HG02571 (cell line): ENCODE measurements around the gene CEP131.
A peak's percentile ranks its signal among the peaks of the same experiment; 100 is the strongest.

Experiments
- ATAC-seq: cut with Tn5 transposase; IDR thresholded peaks from one replicate; pipeline ENCODE4 v1.9.1; 2021; ENCODE audit warnings: mild to moderate bottlenecking, moderate library complexity; ENCODE audit not compliant: unreplicated experiment

Gene CEP131

GRCh38 chr17:81222906-81223761 is at the start of gene CEP131:
TSS of gene CEP131 (minus strand) at chr17:81222965. CDS start at chr17:81220056, 2,909 bp downstream.
- ATAC-seq = peak; percentile 93

GRCh38 chr17:81271226-81271625 is 48.5 kb upstream of the CEP131 start:
- ATAC-seq = no peak

- no peak for ATAC-seq
Measured at GRCh38 chr17:81270279-81270678, 47.5 kb upstream of the CEP131 start.

- no peak for ATAC-seq
Measured at GRCh38 chr17:81267390-81268067, 44.8 kb upstream of the CEP131 start.

DNA sequence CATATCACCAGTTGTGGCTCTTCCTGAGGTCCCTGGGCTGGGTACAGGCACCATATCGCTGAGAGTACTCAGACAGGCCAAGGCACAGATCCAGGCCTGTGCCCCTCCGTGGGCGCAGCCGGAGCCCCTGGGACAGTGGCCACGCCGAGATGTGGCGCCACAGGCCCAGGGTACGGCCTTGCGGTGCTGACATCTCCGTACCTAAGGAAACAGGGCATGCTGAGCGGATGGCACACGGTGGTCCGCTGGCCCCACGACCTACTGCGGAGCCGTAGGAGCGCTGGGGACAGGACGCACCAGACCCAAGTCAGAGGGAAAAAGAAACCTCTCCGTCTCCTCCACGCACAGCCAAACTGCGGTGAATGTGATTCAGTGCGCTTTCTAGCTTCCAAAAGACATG is 42.8 kb upstream of the CEP131 start:
- no peak for ATAC-seq

DNA sequence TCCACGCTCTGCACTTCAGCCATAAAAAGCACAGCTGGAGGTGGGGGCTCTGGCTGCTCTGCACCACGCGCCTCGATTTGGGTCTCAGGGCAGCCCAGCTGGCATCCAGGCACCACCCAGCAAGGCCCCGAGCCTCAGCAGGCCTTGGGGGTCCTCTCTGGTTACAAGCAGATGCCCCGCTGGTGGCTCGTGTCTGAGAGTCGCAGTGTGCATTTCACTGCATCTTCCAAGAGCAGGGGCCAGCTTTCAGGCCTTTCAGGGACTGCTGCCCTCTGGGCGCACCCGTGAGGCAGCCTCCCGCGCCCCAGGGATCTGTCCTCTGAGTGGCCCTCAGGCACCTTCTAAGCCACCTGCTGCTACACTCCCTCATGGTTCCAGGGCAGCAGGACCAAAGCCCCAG is 41.9 kb upstream of the CEP131 start:
- no peak for ATAC-seq

- ATAC-seq = no peak
Measured at GRCh38 chr17:81263371-81264181, 40.8 kb upstream of the CEP131 start.

DNA sequence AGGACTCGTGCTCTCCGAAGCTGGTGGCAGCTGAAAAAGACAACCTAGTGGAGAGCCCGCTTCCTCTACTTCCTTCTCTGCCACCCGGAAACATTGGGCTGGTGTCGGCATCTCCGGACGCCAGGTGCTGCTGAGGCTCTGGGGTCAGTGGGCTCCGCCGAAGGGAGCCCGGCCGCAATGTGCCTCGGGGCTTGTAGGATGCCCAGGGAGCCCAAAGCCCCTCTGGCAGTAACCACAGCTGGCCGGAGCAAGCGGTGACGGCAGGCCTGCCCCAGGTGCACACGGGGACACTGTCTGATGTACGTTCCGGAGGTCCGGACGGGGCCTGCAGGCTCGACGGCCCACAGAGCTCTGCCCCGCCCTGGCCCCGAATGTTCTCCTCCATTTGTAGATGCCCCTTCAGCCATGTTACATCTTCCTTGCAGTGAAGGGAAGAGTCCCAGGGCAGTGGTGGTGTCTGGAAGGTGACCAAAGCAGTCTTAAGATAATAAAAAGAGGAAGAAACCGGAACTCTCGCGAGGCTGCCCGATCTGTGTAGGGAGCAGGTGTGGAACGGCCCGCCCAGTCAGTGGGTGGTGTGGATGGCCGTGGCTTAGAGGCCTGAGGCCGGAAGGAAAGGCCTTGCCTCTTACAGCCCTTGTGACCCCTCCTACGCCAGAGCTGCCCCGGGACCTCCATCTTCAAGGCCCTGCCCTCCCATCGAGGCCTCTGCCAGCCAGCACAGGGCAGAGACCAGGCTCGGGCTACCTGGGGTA is 39.0 kb upstream of the CEP131 start:
- ATAC-seq = no peak

DNA sequence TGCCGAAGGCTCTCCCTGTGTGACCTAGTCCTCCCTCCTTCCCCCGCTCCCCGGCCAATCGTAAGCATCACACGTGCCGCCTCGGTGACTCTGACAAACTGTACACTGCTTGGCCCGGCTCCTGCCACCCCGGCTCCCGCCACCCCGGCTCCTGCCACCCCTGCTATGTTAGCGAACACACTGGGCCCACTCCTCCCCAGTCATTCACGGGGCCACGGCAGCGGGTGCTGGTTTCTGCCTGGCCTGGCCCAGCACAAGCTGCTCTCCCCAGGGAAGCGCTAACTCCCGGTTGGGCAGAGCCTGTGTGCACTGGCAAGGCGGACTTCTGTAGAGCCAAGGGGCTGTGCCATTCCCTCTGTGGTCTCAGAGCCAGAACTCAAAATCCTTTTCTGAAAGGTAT is 38.3 kb upstream of the CEP131 start:
- ATAC-seq = no peak

- ATAC-seq = no peak
Measured at GRCh38 chr17:81260641-81261040, 37.9 kb upstream of the CEP131 start.

DNA sequence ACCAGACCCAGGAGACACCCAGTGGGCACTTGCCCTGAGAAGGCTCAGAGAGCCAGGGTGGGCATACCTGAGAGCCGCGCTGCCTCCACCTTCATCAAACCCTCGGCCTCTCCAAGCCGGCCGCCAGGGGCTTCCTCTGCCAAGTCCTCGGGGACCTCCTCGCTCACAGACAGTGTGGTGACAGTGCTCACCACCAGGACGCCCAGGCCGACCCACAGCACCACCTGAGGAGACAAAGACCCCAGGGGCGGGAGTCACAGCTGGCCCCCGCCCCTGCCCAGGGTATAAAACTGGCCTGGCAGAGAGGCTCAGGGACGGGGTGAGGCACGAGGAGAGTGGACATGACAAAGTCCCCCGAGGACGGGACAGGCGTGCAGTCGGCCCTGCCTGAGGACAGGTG is 37.4 kb upstream of the CEP131 start:
- ATAC-seq = no peak

- ATAC-seq = no peak
Measured at GRCh38 chr17:81259058-81259605, 36.4 kb upstream of the CEP131 start.

- no peak for ATAC-seq
Measured at GRCh38 chr17:81258292-81258691, 35.5 kb upstream of the CEP131 start.

DNA sequence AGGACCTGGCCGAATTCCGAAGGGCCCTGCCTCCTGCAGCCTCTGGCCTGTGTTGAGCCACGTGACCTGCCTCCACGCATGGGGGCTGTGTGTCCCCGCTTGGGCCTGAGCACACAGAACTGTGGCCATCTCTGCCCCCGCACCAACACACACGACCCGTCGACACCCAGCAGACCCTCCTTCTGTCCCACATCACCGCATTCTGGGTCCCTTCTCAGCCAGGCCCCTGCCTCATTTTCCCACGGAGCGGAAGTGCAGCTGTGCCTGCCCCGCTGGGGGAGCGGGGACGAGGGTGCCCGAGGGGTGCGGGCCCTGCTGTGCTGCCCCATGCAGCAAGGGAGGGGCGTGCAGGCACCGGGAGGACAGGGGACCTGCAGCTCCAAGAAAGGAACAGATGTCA is 34.8 kb upstream of the CEP131 start:
- ATAC-seq = no peak

- no peak for ATAC-seq
Measured at GRCh38 chr17:81256616-81257015, 33.9 kb upstream of the CEP131 start.

DNA sequence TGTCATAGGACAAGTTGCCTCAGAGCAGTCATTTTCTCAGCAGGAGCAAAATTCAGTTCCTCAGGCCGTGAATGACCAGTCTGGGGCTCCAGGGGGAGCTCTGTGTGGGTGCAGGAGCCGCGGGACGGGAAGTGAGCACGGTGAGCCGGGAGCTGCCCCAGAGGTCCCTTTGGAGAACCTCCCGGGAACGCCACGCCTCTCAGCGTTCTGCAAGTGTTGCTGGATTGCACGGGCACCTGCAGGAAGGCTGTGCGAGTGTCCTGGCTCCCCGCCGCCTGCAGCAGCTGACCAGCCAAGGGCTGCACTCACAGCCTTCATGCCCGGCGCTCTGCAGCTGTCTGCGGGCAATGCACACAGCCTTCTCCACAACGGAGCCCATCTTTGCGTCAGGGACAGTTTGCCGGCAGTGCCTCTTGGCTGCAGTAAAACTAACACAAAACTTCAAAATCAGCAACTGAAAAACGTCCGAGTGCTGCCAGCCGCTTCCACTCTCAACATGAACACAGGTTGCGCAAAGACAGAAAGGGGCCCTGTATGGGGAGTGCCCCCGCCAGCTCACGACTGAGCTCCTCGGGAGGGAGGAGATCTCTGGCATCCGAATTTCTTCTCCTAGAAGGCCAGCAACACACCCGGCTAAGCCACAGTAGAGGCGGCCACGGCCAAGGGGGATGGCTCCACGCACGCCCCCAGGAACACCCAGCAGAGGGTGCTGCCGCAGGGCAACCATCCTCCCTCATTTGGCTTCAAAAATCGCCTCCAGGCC is 32.4 kb upstream of the CEP131 start:
- no peak for ATAC-seq

GRCh38 chr17:81253358-81254131 is 30.8 kb upstream of the CEP131 start:
- no peak for ATAC-seq

- no peak for ATAC-seq
Measured at GRCh38 chr17:81252987-81253329, 30.2 kb upstream of the CEP131 start.

DNA sequence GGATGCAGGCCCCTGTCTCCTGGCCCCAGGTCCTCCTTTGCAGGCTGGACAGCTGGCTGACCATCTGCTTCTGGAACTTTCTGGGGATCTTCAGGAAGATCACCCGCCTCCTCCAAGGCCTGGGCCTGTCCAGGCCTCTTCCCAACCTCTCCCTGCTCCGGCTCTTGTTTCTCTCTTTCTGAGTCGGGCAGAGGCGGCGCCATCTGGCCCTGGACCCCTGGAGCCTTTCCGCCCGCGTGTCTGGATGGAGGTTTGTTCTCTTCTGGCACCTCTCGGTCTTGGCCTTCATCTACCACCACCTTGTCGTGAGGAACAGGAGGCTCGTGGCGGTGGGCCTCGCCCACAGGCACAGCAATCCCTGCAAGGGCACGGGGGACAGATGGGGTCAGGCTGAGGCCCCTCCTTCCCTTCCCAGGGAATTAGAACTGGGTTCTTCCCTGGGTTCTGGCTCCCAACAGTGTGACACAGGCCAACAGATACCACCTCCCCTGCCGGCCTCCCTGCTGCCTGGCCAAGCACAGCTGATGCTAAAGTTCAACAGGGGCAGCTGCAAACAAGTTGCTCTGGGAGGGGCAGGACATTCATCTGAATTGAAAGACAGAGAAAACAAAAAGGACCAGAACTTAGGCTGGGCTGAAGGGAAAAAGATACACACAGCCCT is 29.7 kb upstream of the CEP131 start:
- ATAC-seq = no peak
